GM18870 (cell line): ENCODE measurements around the gene CAND2.
A peak's percentile ranks its signal among the peaks of the same experiment; 100 is the strongest.
"Not testable (repeated sequence)": the region's sequence is repeated elsewhere in the genome, so short reads cannot be mapped to it uniquely, and the experiment has no call there.

Source experiments
- ATAC-seq: cut with Tn5 transposase; IDR thresholded peaks from one replicate; pipeline ENCODE4 v1.9.1; 2021; ENCODE audit warnings: moderate library complexity; ENCODE audit not compliant: unreplicated experiment

Gene CAND2

GRCh38 chr3:12852201-12852600, 55.7 kb downstream of the CAND2 start:
- no peak for ATAC-seq

GRCh38 chr3:12853847-12854246, 57.4 kb downstream of the CAND2 start:
- ATAC-seq = not testable (repeated sequence)

- ATAC-seq = no peak
Observed at GRCh38 chr3:12854565-12854964, 58.1 kb downstream of the CAND2 start.

GRCh38 chr3:12856626-12857025, 60.1 kb downstream of the CAND2 start:
- ATAC-seq = no peak

GRCh38 chr3:12859840-12860239, 63.4 kb downstream of the CAND2 start:
- no peak for ATAC-seq

GRCh38 chr3:12861611-12862010, 65.1 kb downstream of the CAND2 start:
- no peak for ATAC-seq

- no peak for ATAC-seq
Observed at GRCh38 chr3:12862387-12862786, 65.9 kb downstream of the CAND2 start.

GRCh38 chr3:12865271-12865670, 68.8 kb downstream of the CAND2 start:
- no peak for ATAC-seq

GRCh38 chr3:12866836-12867235, 70.4 kb downstream of the CAND2 start:
- no peak for ATAC-seq

- ATAC-seq = peak; percentile 60
Observed at GRCh38 chr3:12868039-12869034, 71.9 kb downstream of the CAND2 start.

- ATAC-seq = no peak
Observed at GRCh38 chr3:12869035-12869621, 72.6 kb downstream of the CAND2 start.

GRCh38 chr3:12870942-12871341, 74.5 kb downstream of the CAND2 start:
- no peak for ATAC-seq

GRCh38 chr3:12871404-12871983, 75.0 kb downstream of the CAND2 start:
- ATAC-seq = no peak

GRCh38 chr3:12875857-12876836, 79.7 kb downstream of the CAND2 start:
- ATAC-seq = no peak

- no peak for ATAC-seq
Observed at GRCh38 chr3:12877040-12877439, 80.6 kb downstream of the CAND2 start.

GRCh38 chr3:12878141-12878574, 81.7 kb downstream of the CAND2 start:
- no peak for ATAC-seq

GRCh38 chr3:12878758-12879157, 82.3 kb downstream of the CAND2 start:
- not testable (repeated sequence) for ATAC-seq

- ATAC-seq = no peak
Observed at GRCh38 chr3:12879191-12879815, 82.8 kb downstream of the CAND2 start.

GRCh38 chr3:12881858-12882257, 85.4 kb downstream of the CAND2 start:
- not testable (repeated sequence) for ATAC-seq
